Measurements from ENCODE around the gene NDUFS3. TPM values are rescaled to one million over a fixed set of nuclear protein-coding genes. Genes with fewer than 3 reads are reported as not detected.

Gene NDUFS3
- 54.1 and 112 TPM in 2 replicates for total RNA-seq

DNA sequence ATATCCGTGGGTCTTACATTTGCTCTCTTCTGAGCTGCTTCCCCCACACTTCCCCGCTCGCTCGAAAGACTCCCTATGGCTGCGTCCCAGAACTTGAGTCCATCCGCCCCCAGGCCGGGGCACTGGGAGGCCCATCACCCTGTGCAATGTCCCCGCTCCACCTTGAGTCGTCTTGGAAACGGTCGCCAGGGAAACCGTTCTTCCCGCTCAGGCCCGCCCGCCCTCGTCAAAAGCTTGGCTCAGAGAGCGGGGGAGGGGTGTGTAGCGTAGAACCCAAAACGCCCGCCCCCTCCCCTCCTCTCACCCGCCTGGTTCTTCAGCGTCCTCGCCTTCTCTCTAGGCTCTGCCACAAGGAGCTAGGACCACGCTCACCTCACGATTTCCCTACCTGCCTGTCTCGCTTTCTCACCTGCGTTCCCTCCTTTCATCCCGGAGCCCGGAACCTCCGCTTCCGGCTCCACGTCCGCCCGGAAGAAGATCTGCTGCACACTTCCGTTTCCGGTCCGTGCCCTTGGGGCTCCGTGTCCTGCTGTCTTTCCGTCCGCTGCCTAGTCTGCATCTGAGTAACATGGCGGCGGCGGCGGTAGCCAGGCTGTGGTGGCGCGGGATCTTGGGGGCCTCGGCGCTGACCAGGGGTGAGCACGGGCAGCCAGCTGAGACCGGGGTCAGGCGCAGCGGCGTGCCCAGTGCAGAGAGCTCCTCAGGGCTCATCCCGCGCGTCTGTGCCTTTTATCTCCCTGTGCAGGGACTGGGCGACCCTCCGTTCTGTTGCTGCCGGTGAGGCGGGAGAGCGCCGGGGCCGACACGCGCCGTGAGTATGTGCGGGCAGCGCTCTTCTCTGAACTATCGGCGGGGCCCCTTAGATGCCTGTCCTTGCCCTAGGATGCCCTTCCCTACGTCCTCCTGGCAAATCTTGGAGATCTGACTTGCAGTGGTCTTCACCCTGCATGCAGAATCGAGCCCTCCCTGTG lies at the start of gene NDUFS3, which contains the start of gene KBTBD4:
Gene NDUFS3 (plus strand): TSS at position 551 of the 971 bp plus-strand sequence. CDS start 18 bp downstream, at position 569.
Gene KBTBD4 (minus strand): TSS at position 447 of the 971 bp plus-strand sequence. CDS start 19 bp downstream, at position 428.

DNA sequence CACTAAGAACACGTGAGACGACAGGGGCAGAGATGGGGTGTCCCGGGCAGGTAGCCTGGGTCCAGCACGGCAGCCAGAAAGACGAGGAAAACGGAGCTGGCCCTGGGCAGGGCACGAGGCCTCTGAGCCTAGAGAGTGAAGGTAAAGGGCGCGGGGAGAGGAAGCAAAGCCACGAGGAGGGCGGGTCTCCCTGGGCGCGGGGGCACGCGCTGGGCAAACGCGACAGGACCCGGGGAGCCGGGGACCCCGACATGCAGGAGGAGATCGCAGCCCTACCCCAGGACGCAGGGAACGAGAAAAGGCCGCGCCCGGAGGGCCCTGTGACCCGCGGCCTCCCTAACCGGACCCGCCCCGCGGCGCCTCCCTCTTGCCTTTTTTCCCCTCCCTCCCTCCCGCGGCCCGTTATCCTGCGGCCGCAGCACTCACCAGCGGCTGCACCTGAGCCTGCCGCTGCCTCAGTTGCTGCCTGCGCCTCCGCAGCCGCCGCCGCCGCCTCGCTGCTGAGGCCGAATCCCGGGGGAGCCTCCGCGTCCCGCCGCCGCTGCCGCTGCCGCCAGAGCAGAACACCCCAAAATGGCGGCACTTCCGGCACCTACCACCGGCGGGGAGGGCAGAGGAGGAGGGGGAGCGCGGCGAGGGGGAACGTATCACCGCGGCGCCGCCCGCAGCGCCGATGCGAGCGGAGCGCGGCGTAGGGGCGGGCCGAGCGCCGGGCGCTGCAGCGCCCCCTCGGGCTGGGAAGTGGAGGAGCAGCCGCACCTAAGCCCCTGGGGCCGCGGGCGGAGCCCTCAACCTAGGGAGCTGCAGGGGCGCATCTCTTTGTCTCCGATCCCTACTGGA lies 26.1 kb upstream of the NDUFS3 start, which contains the start of gene CELF1:
Gene CELF1 (minus strand): TSS at position 567 of the 840 bp plus-strand sequence. CDS start 53,609 bp downstream, outside the sequence.

DNA sequence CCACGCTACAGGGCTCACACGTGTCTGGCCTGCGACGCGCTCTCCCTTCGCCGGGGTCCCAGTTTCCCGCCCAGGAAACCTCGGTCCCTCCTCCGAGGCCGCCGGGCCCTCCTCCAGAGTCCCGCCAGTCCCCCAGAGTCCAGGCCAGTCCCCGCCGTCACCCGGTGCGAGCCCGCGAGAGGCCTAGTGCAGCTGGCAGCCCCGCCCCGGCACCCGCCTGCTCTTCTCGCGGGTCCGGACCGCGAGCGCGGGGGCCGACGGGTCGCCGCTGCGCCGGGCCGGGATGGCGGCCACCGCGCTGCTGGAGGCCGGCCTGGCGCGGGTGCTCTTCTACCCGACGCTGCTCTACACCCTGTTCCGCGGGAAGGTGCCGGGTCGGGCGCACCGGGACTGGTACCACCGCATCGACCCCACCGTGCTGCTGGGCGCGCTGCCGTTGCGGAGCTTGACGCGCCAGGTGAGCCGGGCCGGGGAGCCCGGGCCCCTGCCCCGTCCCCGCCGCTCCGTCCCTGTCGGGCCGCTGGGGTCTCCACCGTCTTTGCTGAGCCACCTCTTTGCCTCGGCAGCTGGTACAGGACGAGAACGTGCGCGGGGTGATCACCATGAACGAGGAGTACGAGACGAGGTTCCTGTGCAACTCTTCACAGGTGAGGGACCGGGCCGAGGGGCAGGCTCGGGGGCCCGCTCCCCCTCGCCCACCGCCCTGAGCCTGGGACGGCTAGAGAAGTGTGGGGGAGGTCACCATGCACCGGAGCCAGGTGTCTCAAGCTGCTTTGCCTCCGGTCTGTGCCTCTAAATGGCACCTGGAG lies 13.3 kb upstream of the NDUFS3 start, which contains the start of gene PTPMT1:
Gene PTPMT1 (plus strand): TSS at position 260 of the 809 bp plus-strand sequence. CDS start 24 bp downstream, at position 284.

DNA sequence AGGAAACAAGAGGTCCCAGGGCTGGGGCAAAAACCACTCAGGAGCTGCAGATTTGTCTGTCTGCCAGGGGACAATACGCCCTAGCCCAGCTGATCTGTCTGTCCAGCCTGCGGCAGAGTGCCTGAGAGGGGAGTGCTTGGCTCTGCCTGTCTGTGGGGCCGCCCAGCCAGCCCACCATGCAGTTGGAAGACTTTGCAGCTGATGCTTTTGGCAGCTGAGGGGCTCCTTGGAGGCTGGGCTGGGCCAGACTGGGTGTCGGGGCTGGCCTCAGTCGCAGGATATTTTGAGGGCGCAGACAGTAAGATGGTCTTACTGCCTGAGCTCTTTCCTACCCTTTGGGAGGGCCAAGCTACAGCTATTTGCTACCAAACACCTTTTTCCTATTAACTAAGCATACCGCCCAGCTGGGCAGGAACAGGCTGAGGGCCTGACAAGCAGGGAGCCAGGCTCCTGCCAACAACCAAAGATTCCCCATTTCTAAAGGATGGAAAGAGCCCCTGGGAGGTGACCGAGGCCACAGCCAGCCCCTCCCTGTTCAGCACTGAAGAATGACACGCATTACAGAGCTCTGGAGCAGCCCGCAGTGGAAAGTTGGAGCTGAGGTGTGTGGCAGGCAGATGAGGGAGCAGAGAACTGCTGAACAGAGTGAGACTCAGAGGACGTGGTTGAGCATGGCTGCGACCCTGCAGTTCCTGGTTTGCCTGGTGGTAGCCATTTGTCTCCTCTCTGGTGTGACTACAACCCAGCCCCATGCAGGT lies 7.4 kb downstream of the NDUFS3 start, which contains the start of gene FAM180B:
Gene FAM180B (plus strand): TSS at position 581 of the 758 bp plus-strand sequence. CDS start 91 bp downstream, at position 672.

DNA sequence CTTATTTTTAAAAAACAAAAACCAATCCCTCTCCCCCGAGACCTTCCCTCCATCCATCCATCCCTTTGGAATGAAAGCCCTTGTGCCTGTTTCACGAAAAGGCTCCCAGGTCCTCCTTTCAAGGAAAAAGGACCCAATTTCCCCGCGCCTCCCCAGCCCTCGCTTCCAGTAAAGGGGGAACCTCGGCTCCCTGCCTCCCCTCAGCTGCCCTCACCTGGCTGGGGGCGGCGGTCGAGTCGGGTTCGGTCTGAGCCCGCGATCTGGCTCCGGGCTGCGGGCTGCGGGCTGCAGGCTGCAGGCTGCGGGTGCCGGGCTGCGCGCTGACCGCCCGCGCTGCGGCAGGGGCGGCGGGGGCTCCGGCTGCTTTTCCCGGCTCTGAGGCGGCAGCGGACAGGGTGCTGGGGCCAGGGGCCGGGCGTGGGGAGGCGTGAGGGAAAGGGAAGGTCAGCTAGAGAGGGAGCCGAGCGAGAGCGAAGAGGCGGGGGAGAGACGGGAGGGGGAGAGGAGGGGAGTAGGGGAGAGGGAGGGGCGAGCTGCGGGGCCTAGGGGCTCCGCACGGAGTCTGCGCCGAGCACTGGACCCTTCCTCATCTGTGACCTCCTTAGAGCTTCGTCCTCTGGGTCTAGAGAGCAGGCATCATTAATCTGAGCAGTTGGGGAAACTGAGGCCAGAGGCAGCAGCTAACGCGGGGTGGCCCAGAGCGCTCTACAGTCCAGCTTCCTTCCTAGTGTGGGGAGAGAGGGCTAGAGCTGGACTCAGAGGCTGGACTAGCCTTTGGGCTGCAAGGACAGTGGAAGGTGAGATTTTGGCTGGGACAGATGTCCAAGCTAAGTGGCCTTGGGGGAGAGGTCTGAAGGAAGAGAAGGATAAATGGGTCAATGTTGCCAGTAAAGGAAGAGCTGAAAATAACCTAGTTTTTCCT lies 15.3 kb downstream of the NDUFS3 start, which contains the start of gene C1QTNF4:
Gene C1QTNF4 (minus strand): TSS at position 478 of the 922 bp plus-strand sequence. CDS start 3,601 bp downstream, outside the sequence.

Other genes starting within 250 kb of the NDUFS3 start
- gene MYBPC3, start 226.4 kb upstream of the NDUFS3 start, total RNA-seq: not detected in 2 replicates
- not detected in 2 replicates for gene SPI1, start 200.5 kb upstream of the NDUFS3 start, total RNA-seq
- gene SLC39A13, start 170.5 kb upstream of the NDUFS3 start, total RNA-seq: 65.6 and 84.8 TPM in 2 replicates
- gene PSMC3, start 152.6 kb upstream of the NDUFS3 start, total RNA-seq: 98.1 and 287 TPM in 2 replicates
- under 0.01 and 0.19 TPM in 2 replicates for gene RAPSN, start 129.9 kb upstream of the NDUFS3 start, total RNA-seq
- gene CELF1, start 25.9 kb upstream of the NDUFS3 start, total RNA-seq: 47.6 and 107 TPM in 2 replicates
- gene PTPMT1, start 13.5 kb upstream of the NDUFS3 start, total RNA-seq: 78.8 and 90.8 TPM in 2 replicates
- gene KBTBD4, start 104 bp upstream of the NDUFS3 start, total RNA-seq: 23.7 and 24.2 TPM in 2 replicates
- not detected in 2 replicates for gene FAM180B, start 7.6 kb downstream of the NDUFS3 start, total RNA-seq
- gene C1QTNF4, start 15.3 kb downstream of the NDUFS3 start, total RNA-seq: under 0.01 TPM in 1 of 2 replicates, not detected in the other
- 71.9 and 116 TPM in 2 replicates for gene MTCH2, start 63.5 kb downstream of the NDUFS3 start, total RNA-seq
- gene AGBL2, start 136.3 kb downstream of the NDUFS3 start, total RNA-seq: 0.58 and 1.1 TPM in 2 replicates
- 38.5 and 72.4 TPM in 2 replicates for gene FNBP4, start 188.3 kb downstream of the NDUFS3 start, total RNA-seq

All from regular cardiac myocyte (primary cell).